Measurements from ENCODE around the gene PDE7B. TPM values are rescaled to one million over a fixed set of nuclear protein-coding genes. Genes with fewer than 3 reads are reported as not detected.

PDE7B gene
- total and polyA plus RNA-seq, 2 of the 13 experiments (the other 11 are each of a cell fraction or from before 2014, with no cell fraction given), result not detected

- no peak for TF ChIP-seq PRDM4 (CRISPR knock-in tag; IDR thresholded peaks at IDR 0.05; ENCODE audit: borderline replicate concordance)
- TF ChIP-seq ZNF782 (CRISPR knock-in tag; IDR thresholded peaks at IDR 0.05; ENCODE audit: borderline replicate concordance), result no peak
- no peak for TF ChIP-seq REST (IDR thresholded peaks at IDR 0.05; ENCODE audit: borderline replicate concordance in 1 of 2, low read depth in 1 of 2, low read length in 2 of 2)
- no peak for TF ChIP-seq LCORL (IDR thresholded peaks at IDR 0.05)
- TF ChIP-seq LCORL (CRISPR knock-in tag; IDR thresholded peaks at IDR 0.05), result no peak
- TF ChIP-seq ARNT (IDR thresholded peaks at IDR 0.05), result no peak
- no peak for TF ChIP-seq GATAD1 (CRISPR knock-in tag; IDR thresholded peaks at IDR 0.05)
Measured at GRCh38 chr6:135971351-135971750, 119.8 kb downstream of the PDE7B start (continued).

- no TSS peak for BruUV-seq (replicated peaks)
Measured at GRCh38 chr6:135972150-135972549, 120.6 kb downstream of the PDE7B start.

More at GRCh38 chr6:135972150-135972549, 120.6 kb downstream of the PDE7B start:
- H3K27ac ChIP-seq (ENCODE audit: extremely low read length, insufficient read depth, low read length), result no peak overlapping the region
- no peaks in the 10 kb centered on the region for H3K79me2 ChIP-seq (ENCODE audit: insufficient read depth, low read length)
- no peaks in the 10 kb centered on the region for H3K27me3 ChIP-seq (ENCODE audit: control insufficient read depth in 1 of 2, insufficient read depth in 2 of 2, low read length in 2 of 2)
- no peak overlapping the region for H3K9ac ChIP-seq (ENCODE audit: insufficient read depth, low read depth, low read length)
- no peaks in the 10 kb centered on the region for H3K9me3 ChIP-seq (ENCODE audit: low read length)
- no peak for DNase-seq (ENCODE audit: low spot score)
- CTCF ChIA-PET (ENCODE audit: low intra/inter-chr PET ratio, low total read pairs), result no interaction called here
- ATAC-seq, result no peak
- no peaks in the 10 kb centered on the region for H3K36me3 ChIP-seq (replicated peaks in 1 of 2; ENCODE audit: control insufficient read depth in 1 of 2, insufficient read depth in 2 of 2, low read length in 2 of 2)
- intact Hi-C loops (cut with micrococcal nuclease; ENCODE audit: unreplicated experiment), result no loop called here
- TF ChIP-seq REPIN1 (CRISPR knock-in tag; IDR thresholded peaks at IDR 0.05; ENCODE audit: borderline replicate concordance, low read depth) (no peak), ZBTB44 (CRISPR knock-in tag; IDR thresholded peaks at IDR 0.05) (no peak), CCAR2 (optimal IDR thresholded peaks at IDR 0.05; ENCODE audit: low read depth, low read length) (no peak), HNF1A (IDR thresholded peaks at IDR 0.05; ENCODE audit: low read depth) (no peak), HNF1A (CRISPR knock-in tag; IDR thresholded peaks at IDR 0.05; ENCODE audit: borderline replicate concordance) (no peak)
- no peak overlapping the region for H3K4me3 ChIP-seq (replicated peaks in 1 of 3; ENCODE audit: insufficient read depth in 1 of 3, low read depth in 2 of 3, low read length in 3 of 3)
- in situ Hi-C loops (cut with HindIII; ENCODE audit: extremely low pct_ligation_motif_present, low pct_unique_long_range_greater_than_20kb), result no loop called here
- FAIRE-seq, result no peak
- H3K4me2 ChIP-seq (ENCODE audit: low read depth, low read length), result no peak overlapping the region
- H4K20me1 ChIP-seq (ENCODE audit: insufficient read depth, low read length), result no peaks in the 10 kb centered on the region
- no peaks in the 10 kb centered on the region for H3K4me1 ChIP-seq (ENCODE audit: insufficient read depth, low read length)
- no peak overlapping the region for H2AFZ ChIP-seq (ENCODE audit: low read length)
- POLR2A ChIA-PET, result no interaction called here
